ENCODE measurements around the gene CES4A.

CES4A gene

DNA sequence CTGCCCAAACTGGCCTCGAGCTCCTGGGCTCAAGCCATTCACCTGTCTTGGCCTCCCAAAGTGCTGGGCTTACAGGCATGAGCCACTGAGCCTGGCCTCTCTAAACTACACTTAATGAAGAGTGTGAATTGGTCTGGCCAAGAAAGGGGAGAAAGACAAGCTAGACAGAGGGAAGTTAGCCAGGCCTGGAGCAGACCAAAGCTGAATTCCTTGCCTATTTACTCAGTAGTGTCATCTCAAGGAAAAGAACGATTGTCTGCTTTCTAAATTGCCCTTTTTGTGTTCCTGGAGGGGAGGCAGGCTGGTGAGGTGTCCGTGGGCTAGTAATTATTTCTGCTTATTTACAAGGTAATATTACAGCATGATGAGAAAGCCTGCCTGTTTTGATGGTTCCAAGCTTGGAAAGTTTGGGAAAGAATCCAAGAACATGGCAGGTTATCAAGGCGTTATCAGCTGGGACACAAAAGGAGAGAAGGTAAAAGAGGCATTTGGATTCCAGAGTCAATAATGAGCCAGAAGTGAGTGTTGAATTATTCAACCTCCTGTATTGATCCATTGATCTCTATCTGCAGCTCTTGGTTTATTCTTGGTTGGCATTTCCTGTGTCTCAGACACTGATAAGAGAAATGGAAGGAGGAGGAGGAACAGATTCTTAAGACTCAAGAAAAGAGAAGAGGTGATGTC lies 34.3 kb downstream of the CES4A start:
- no peak for DNase-seq (ENCODE audit: low read depth)
- no peak for TF ChIP-seq CTCF (IDR thresholded peaks at IDR 0.05; ENCODE audit: low read depth, low read length, missing control alignments)
- H3K4me3 ChIP-seq (ENCODE audit: low read depth, low read length) = no peak overlapping the region

DNA sequence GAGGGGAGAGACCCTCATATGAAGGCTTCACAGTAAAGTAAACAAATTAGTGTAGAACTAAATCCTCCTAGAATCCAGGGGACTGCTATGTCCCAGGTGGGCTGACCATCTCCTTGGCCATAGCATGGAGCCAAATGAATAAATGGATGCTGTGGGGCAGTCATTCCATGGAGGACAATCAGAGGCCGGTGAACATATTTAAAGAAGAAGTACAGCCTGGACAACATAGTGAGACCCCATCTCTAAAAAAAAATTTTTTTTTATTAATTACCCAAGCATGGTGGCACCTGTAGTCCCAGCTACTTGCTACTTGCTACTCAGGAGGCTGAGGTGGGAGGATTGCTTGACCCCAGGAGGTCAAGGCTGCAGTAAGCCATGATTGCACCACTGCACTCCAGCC lies 35.3 kb downstream of the CES4A start:
- H3K4me3 ChIP-seq (ENCODE audit: low read depth, low read length) = no peak overlapping the region
- DNase-seq (ENCODE audit: low read depth) = no peak
- TF ChIP-seq CTCF (IDR thresholded peaks at IDR 0.05; ENCODE audit: low read depth, low read length, missing control alignments) = no peak

DNA sequence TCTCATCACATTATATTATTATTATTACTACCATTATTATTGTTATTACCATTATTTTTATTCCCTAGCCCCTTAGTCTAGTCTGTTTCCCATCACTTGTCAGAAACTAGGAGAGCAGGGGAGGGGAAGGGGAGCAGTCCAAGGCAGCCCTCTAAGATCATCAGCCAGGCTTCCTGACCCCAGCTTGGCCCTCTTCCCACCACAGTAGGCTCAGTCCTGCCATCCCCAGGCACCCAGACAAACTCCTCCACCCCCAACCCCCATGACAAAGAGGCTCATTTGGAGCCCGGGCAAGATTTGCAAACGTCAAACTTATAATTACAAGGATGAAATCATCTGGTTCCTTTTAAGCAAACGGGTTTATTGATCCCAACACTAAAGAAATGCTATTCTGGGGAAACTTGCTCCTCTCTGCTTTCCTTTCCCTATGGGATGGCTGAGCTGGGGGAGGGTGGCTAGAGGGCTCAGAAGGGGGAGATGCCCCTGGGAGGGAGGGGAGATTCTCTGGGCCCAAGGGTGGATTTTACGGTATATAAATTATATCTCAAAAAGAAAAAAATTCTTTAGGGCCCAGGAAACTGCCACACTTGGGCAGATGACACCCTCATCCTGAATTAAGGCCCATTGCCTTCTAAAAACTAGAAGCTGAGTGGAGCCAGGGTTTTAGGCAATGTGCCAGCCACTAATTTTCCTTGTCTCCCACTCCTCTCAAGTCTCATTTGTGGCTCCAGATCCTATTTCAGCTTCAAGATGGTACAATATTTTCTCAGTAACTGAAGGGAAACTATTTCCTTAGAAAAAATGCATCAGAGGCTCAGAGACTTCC lies 36.2 kb downstream of the CES4A start:
- DNase-seq (ENCODE audit: low read depth) = no peak
- TF ChIP-seq CTCF (IDR thresholded peaks at IDR 0.05; ENCODE audit: low read depth, low read length, missing control alignments) = no peak
- H3K4me3 ChIP-seq (ENCODE audit: low read depth, low read length) = no peak overlapping the region

DNA sequence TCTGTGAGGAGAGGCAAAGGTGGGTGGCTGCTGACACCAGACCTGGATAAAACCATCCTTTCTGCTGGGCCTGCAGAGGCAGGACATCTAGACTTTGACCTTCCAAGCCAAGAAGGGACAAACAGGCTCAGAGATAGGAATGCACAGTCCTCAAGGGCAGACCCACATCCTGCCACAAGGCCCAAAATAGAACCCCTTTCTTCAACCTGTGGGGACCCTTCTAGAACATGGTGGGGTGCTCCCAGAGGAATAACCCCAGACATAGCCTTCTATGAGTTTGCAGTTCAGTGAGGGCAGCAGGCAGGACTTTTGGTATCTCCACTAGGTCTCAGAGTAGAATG lies 36.8 kb downstream of the CES4A start:
- TF ChIP-seq CTCF (IDR thresholded peaks at IDR 0.05; ENCODE audit: low read depth, low read length, missing control alignments) = no peak
- no peak overlapping the region for H3K4me3 ChIP-seq (ENCODE audit: low read depth, low read length)
- no peak for DNase-seq (ENCODE audit: low read depth)

DNA sequence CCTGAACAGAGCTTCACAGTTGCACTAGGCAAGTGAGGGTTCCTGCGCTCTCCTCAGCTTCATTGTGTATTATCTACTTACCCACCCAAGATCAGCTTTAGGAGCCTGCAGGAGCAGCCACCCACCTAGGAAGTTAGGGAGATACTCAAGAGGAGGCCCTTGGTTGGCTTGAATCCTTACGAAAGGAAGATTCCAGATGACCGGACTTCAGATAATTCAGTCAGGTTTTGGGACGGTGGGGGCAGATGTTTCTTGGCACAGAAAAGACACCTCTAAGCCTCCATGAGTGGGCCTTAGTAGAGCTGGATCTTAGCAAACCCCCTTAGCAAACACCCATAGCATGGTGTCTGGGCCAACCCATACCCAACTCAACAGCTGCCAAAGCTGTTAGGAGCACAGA lies 38.2 kb downstream of the CES4A start:
- DNase-seq (ENCODE audit: low read depth) = no peak
- no peak for TF ChIP-seq CTCF (IDR thresholded peaks at IDR 0.05; ENCODE audit: low read depth, low read length, missing control alignments)
- no peak overlapping the region for H3K4me3 ChIP-seq (ENCODE audit: low read depth, low read length)

DNA sequence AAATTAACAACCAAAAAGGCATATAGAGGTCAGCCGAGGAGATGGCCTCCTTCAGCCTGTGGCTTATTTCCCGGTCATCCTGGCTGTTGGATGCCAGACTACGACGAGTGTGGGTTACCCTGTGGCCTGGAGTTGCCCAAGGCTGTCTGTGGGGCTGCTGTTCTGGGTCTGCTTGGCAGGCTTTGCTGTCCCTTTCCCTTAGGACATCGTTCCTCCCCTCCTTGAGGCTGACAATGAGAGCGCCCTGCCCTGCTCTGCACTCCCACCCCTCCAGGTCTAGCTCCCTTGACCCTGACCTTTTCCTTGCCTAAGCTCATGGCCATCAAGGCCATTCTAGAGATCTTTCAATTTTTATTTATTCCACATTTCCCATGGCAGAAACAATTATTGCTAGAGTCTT lies 38.7 kb downstream of the CES4A start:
- TF ChIP-seq CTCF (IDR thresholded peaks at IDR 0.05; ENCODE audit: low read depth, low read length, missing control alignments) = no peak
- no peak overlapping the region for H3K4me3 ChIP-seq (ENCODE audit: low read depth, low read length)
- DNase-seq (ENCODE audit: low read depth) = no peak

All from GM12864 (cell line).